GM21390 (cell line): ENCODE measurements around the gene ITGAL.

Source experiments
- ATAC-seq: cut with Tn5 transposase; IDR thresholded peaks from one replicate; pipeline ENCODE4 v1.9.1; 2021; ENCODE audit not compliant: unreplicated experiment

The ITGAL gene

GRCh38 chr16:30567160-30567990 is 94.8 kb downstream of the ITGAL start:
- no peak for ATAC-seq

DNA sequence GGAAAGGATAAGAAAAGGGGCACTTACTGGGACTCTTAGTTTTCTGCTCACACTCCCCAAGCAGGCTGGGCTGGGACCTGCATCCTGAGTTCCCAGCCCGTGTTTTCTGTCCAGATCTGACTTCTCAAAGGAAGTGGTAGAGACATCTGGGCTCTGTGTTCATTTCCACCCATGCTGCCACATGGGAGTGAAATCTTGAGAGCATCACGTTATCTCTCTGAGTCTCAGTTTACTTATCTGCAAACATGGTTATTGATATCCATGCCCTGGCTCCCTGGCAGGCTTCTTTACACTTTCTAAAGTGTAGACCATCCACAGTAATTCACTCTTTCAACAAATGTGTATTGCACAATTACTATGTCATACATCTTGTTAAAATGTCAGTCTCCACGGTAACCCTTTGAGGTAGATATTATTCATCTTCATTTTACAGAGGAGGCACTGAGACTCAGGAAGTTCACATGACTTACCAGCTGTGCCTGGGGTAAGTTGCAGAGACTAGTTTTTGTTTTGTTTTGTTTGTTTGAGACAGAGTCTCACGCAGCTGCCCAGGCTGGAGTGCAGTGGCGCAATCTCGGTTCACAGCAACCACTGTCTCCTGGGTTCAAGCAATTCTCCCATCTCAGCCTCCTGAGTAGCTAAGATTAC is 95.6 kb downstream of the ITGAL start:
- peak; percentile 41 for ATAC-seq

DNA sequence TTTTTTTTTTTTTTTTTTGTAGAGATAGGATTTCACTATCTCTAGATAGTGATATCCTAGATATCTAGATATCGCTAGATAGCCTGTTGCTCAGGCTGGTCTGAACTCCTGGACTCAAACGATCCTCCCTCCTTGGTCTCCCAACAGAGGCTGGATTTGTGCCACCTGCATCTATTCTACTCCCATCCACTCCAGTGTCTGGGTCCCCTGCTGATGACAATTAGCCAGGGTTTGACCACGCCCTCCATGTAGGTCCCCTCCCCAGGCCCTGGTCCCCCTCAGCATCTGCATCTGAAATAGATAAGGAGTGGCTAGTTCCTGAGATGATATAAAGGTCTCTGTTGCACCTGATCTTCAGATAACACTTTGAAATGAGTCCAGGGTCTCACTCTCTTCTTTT is 96.7 kb downstream of the ITGAL start:
- no peak for ATAC-seq

DNA sequence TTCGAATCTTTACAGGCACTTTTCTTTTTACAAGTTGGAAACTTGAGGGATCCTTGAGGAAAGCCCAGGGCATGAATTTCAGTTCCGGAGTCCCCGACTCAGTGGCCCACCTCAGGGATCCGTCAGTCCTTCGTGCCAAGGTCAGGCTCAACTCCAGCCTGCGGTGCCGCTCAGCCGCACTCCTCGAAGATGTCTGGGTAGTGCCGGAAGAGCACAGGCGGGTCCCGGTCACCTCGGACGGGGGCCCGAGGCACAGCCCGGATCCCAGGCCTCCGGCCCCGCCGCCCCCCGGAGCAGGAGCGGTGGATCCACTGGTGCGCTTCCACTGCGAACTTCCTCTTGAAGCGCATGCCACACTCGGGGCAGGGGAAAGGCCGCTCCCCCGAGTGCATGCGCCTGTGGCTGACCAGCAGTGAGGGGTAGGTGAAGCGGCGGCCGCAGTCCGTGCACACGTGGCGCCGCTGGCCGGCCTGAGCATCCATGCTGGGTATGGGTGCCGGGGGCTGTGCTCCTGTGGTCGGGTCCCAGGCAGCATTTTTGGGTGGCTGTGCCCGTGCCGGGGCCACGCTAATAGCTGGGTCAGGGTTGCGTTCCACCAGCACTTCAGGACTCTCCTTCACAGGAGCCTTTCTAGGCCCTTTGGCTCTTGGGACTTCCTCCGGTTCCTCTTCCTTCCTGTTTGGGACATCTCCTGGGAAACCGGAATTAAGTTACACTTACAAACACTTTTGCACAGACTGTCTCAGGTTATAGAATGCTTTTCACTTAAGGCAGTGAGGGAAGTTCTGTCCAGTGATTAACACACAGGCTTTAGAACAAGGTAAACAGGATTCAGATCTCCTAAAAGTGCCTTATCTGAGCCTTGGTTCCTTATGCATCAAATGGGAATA is 97.4 kb downstream of the ITGAL start:
- ATAC-seq, result no peak

GRCh38 chr16:30570636-30571444 is 98.3 kb downstream of the ITGAL start:
- ATAC-seq, result no peak

DNA sequence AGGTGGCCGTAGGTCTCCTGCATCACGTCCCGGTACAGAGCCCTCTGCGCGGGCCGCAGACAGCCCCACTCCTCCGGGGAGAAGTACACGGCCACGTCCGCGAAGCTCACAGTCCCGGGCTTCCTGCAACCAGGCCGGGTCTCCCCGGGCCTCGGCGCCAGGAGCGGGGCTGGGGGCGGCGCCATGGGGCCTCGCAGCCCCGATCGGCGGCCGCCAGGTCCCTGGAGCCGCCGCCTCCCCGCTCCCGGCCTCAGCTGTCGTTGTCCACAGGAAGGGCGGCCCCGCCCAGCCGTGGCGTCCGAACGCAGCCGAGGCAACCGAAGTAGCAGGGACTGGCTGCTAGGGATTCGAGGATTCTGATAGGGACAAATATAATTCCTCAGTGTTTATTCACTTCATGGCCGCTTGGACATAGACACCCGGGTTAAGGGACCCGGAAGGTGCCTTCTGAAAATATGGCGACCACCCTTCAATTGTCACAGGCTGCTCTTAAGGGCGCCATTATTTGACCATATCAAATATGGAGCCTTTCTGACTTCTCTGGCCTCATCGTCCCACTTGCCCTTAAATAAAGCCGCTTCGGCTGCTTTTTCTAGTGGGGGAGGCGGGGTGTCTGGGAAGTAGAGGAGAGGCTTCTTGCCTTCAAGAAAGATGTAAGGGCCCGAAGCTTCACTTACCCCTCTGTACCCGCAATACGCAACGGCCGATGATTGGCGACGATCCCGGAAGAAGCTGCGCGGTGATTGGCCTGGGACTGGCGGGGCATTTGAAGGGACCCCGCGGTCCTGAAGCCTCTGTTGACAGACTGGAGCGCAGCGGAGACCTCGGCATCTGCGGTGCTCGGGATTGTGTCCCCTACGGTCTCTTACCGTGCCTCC is 99.1 kb downstream of the ITGAL start, which contains the start of gene ZNF688:
ZNF688 (minus strand) TSS at position 270 of the 878 bp plus-strand sequence; CDS start at position 185, 85 bp downstream.
- ATAC-seq, result peak; percentile 76
